NCI-H526 (cell line): ENCODE data around the gene PLK3.
A peak's percentile ranks its signal among the peaks of the same experiment; 100 is the strongest.
"Not testable (repeated sequence)": the region's sequence is repeated elsewhere in the genome, so short reads cannot be mapped to it uniquely, and the experiment has no call there.

Experiments
- DNase-seq, 2 experiments: peaks; one replicate each; lab custom pipeline; 2025; lab: John Stamatoyannopoulos, UW

Gene PLK3

DNA sequence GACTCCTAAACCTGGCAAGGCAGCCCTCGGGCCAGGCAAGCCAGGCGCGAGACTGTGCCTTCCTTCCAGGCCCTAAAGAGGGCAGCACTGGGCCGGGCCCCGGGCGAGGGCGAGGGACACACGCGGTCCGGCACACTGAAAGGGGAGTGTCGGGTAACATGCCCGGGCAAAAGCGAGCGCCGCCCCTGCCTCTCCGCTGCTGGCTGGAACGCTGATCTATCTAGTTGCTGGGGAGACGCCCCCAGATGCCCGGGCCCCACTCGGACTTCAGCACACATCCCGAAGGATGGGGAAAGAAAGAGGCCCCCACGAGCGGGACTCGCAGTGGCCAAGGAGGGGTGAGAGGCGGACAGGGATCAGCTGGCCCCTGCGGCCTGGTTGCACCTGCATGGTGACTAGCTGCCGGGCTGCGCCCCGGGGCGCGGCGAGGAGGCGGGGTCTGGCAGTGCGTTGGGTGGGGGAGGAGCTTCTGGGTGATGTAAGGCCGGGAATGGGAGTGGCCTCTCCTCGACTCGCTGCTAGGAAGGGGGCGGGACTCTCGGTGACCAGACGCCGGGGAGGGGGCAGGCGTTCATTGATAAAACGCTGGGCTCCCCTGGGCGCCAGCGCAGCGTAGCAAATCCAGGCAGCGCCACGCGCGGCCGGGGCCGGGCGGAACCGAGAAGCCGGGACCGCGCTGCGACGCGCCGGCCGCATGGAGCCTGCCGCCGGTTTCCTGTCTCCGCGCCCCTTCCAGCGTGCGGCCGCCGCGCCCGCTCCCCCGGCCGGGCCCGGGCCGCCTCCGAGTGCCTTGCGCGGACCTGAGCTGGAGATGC lies at the start of gene PLK3:
TSS of gene PLK3 (plus strand) at position 608 of the 815 bp plus-strand sequence. CDS start at position 695, 87 bp downstream.
- peak; percentile 99 to 100 for DNase-seq

DNA sequence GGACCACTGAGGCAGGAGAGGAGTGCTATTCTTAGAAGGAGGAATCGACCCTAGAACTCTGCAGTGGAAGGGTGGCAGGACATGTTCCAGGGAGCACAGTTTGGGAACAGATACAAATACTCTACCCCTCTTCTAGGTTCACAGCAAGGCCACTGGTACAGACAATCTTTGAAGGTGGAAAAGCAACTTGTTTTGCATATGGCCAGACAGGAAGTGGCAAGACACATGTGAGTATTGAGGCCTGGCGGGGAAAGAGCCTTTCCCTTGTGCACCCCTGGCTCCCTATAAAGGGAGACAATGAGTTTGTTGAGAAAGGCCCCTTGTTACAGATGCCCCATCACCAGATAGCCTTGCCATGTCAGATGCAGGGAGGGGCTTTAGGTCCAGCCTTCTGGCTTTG lies 42.8 kb upstream of the PLK3 start:
- no peak for DNase-seq

DNA sequence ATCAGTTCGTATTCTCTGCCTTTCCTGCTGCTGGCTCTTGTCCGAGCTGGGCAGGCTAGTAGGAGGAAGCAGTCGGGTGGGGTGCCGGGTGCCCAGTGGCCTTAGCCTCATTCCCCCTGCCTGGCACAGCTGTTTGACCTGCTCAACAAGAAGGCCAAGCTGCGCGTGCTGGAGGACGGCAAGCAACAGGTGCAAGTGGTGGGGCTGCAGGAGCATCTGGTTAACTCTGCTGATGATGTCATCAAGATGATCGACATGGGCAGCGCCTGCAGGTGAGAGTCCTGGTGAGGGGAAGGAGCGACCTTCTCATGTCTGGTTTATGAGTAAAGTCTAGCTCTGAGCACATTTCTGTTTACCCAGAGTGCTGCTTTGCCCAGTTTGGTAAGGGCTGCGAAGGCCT lies 41.1 kb upstream of the PLK3 start:
- DNase-seq: no peak

DNA sequence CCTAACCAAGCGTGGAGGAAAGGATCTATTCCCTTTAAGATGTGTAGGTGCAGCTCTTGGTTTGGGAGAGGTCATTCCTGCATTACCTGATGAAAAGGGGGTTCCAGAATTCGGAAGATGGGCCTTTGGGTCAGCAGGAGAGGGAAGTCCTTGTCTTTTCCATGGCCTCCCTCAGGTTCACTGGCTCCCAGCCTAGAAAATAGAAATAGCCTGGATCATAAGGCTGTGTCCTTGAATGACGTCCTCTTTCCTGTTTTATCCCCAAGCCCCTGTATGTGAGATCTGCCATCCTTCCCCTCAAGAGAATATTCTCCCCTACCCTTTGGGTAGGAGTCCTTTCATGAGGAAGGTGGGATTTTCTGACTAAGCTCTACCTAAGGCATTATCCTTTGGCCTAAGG lies 39.3 kb upstream of the PLK3 start:
- no peak for DNase-seq

DNA sequence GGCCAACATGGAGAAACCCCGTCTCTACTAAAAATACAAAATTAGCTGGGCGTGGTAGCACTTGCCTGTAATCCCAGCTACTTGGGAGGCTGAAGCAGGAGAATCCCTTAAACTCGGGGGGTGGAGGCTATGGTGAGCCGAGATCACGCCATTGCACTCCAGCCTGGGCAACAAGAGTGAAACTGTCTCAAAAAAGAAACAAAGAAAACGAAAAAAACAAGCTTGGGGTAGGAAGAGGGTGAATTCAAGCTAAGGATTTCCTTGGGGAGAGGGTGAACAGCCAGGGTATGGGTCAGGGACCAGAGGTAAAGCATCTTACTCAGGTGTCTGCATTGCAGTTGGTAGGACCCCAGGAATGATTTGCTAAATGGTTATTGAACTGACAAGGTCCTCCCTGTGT lies 33.8 kb upstream of the PLK3 start:
- DNase-seq: not testable (repeated sequence)

DNA sequence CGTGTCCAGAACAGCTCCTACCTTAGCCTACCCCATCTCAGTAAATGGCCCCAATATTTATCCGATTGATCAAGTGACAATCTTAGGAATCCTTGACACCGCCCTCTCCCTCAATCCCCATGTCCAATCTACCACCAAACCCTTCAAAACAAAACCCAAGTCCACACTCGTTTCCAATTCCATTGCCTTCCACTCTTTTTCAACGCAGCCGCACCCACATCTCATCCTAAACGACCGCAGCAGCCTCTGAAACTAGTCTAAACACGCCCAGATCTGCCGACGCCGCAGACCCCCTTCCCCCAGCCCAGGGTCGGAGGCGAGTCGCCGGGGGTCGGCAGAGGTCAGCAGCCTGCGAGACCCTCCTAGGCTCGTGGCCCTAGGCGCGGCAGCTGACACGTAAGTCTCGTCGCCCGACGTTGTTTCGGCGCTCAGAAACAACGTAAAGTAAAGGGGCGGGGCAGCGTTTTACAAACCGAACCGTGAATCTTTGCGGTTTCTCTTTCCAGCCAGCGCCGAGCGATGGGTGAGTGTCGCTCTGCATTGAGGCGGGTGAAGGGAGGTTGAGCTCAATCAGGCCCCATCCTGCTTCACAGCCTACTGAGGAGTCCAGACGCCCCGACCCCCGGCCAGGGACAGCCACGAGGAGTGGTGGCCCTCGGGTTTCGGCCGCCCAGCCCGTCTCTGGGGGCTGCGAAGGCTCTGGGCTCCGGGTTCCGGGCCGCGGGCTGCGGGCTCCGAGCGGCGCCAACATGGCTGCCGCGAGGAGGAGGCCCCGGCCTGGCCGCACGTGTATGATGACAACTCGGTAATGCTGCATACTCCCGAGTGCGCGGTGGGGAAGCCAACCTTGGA lies 24.9 kb upstream of the PLK3 start, which contains the start of gene RPS8:
TSS of gene RPS8 (plus strand) at position 463 of the 852 bp plus-strand sequence. CDS start at position 520, 57 bp downstream.
- peak; percentile 97 to 99 for DNase-seq

DNA sequence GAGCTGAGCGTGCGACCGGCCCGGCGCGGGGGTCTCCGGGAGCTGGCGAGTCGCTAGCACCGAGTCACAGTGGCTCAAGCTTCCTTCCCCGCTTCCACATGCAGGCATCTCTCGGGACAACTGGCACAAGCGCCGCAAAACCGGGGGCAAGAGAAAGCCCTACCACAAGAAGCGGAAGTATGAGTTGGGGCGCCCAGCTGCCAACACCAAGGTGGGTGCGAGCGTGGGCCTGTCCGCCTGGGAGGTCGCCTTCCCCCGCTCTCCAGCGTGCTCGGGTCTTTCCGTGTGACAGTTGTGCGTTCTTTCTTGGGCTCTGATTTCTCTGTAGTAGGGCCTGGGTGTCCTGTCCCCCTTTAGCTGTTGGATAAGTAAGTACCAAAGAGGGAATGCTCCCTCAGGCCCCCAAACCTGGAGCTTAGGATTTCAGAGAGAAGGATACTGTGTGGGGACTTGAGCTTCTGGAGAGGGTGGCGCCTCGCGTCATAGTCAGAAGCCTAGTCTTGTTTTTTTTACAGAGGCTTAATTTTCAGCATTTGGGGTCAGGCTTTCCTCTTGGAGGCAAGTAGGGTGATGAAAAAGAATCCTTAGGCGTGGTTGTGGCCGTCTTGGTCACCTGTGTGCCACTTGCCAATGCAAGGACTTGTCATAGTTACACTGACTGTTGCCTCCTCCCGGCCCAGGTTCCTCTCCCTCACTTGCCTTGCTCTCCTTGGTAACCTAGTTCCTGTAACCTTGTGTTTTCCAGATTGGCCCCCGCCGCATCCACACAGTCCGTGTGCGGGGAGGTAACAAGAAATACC lies 24.0 kb upstream of the PLK3 start:
- peak in 1 of 2 experiments; percentile 31 for DNase-seq

DNA sequence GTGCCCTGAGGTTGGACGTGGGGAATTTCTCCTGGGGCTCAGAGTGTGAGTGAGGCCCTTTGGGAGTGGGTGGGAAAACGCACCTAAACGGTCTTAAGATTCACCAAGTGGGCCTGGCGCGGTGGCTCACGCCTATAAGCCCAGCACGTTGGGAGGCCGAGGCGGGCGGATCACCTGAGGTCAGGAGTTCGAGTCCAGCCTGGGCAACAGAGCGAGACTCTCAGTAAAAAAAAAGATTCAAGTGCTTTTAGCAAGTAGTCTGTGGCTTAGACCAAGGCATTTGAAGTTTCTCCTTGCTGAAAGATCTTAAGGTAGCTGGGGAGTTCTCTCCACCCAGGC lies 23.5 kb upstream of the PLK3 start:
- DNase-seq: no peak

DNA sequence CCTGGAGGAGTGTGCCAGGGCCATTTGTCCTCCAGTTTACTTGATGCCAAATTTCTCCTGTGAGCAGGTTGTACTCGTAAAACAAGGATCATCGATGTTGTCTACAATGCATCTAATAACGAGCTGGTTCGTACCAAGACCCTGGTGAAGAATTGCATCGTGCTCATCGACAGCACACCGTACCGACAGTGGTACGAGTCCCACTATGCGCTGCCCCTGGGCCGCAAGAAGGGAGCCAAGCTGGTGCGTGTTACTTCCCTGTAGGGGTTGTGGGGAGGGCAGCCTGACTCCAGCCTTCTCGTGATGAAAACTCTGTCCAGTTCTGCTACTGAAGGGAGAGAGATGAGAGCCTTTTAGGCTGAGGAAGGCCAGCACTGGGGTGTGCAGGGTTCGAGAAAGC lies 22.6 kb upstream of the PLK3 start:
- DNase-seq: no peak

DNA sequence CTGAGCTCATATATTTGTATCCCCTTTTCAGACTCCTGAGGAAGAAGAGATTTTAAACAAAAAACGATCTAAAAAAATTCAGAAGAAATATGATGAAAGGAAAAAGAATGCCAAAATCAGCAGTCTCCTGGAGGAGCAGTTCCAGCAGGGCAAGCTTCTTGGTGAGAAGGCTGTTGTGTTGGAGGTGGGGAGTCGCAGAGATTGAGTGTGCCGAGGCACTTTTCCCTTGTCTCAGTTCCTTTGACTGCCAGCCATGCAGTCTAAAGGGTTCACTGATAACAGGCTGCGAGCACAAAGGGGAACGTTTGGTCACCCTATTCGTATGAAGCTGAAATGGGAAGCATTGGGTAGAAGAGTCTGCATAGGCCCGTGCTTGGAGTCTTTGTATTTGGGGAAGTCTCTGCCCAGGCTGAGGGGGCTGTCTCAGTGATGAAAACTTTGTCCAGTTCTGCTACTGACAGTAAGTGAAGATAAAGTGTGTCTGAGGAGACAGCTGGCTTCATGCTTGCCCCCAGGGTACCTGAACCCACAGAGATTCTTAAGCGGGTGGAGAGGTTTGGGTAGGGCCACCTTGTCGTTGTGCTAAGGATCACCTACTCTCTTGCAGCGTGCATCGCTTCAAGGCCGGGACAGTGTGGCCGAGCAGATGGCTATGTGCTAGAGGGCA lies 22.1 kb upstream of the PLK3 start:
- DNase-seq: no peak

DNA sequence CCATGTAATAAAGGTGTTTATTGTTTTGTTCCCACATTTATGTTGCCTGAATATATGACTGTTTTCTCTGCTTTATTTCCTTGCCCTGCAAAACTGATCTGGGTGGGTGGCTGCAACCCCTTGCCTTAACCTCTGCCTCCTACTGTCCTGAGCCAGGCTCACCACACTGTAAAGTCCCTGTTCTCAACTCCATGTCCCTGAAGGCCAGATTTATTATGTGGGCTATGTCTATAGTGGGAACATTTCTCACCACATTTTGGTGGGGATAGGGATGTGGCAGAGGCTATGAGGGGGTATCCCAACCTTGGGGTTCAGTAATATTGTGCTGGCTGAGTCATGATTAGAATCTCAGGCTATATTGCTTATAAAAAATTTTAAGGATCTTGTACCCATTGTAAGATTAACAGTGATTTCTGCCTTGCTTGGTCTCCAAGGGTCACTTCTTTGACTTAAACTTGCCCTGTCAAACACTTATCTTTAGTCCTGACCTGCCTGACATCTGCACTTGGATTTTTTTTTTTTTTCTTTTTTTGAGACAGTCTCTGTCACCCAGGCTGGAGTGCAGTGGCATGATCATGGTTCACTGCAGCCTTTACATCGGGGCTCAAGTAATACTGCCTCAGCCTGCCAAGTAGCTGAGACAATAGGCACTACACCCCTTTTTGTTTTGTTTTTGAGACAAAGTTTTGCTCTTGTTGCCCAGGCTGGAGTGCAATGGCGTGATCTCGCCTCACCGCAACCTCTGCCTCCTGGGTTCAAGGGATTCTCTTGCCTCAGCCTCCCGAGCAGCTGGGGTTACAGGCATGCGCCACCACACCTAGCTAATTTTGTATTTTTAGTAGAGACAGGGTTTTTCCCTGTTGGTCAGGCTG lies 21.2 kb upstream of the PLK3 start:
- no peak for DNase-seq

DNA sequence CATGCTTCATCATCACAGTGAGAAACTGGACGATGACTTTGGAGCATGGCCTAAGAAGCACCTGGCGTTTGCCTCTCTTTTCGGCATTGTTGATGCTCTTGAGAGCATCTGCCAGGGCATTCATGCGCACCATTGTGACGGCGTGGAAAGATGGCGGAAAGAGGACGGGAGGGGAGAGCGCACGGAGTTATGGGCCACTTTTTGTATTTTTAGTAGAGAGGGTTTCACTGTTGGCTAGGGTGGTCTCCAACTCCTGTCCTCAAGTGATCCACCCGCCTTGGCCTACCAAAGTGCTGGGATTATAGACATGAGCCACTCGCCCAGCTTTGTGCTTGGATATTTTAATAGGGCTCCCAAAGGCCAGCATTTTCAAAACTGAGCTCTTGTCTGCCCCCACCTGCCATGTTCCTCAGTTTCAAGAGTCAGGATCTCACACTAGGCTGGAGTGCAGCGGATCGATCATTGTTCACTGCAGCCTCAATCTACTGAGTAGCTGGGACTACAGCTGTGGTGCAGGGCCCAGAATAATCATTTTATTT lies 19.5 kb upstream of the PLK3 start:
- DNase-seq: no peak

DNA sequence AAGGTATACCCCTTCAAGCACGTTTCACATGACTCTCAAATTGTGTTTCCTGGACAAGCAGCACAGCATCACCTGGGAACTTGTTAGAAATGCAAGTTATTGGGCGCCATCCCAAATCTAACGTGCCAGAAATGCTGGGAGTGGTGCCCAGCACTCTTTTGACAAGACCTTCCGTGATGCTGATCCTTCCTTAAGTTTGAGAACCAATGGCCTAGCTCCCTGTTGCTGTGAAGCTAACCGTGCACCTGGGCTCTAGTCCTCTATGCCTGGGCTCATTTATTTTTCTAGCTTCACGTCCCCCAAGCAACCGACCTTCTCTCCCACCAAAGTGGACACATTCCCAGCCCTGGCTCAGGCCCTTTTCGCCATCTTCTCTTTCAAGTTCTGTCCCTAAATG lies 16.5 kb upstream of the PLK3 start:
- DNase-seq: no peak

DNA sequence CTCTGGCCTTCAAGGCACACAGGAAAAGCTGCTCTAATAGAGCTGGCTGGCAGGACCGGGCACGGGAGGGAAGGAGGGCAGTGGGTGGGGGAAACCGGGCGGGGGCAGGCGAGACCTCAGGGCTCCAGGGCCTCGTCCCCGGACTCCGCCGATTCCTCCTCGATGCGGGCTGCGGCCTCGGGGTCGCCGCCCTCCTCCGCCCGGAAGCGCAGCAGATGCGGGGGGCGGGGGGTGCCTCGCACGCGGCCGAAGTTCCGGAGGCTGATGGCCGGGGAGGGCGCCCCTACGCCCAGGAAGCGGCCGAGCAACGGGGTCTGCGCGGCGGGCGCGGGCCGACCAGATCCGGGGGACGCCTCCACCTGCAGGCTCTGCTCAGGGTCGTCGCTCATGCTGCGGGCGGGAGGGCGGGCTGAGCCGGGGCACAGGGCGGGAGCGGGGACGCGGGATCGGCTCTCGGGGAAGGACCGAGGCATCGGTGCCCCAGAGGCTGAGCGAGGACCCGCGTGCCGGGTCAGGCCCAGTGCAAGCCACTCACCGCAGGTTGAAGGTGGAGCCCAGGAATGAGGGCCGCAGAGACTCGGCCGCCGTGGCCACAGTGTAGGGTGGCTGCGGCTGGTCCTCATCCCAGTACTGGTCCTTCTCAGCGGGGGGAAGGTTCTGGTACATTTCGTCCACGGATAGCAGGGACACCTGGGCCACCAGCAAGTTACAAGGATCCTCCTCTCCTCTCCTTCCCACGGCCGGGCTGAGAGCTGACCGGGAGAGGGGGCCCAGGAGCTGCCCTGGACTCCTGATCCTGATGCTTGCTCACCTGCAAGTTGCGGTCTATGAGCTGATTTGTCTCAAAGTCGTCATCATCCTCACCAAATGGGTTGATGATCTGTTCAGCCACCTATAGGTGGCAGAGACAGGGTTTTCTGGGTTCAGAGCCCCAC lies 15.8 kb upstream of the PLK3 start:
- DNase-seq: peak in 1 of 2 experiments; percentile 67

DNA sequence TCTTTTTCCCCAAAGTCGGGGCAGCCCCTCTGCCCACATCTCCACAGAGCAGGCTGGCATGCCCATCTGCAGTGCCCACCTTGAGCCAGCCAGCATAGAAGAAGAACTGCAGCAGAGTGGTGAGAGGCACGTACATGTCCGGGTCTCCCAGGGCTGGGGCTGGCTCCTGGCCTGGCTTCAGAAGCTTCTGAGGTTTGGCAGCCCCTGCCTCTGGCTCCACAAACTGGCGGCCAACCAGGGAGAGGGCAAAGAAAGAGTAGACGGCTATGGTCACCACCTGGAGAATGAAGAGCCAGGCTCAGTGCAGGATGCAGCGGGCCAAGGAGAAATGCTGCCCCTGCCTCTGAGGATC lies 15.2 kb upstream of the PLK3 start:
- no peak for DNase-seq

DNA sequence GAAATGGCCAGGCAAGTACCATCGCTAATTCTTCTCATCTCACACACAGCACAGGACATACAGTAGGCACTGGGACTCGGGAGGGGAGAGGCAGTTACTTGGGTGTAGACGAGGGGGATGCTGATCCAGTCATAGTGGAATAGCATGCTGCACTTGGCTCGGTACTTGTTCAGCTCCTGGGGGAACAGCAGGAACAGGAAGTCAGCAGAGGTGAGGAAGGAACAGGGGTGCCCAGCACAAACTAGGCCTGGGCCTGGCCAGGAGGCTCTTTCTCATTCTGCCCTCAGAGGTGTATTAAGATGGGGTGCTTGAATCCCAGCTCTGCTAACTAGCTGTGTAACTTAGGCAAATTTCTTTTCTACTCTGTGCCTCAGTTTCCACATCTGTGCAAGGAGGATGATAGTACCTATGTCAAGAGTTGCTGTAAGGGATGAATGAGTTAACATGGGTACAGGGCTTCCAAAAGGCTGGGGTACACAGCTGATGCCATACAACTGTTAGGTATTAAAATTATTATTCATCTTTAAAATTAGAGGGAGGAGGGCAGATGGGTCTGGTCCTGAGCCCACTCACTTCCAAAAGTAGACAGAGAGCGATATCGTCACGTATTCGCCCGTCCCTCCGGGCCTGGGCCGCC lies 14.6 kb upstream of the PLK3 start:
- DNase-seq: no peak

DNA sequence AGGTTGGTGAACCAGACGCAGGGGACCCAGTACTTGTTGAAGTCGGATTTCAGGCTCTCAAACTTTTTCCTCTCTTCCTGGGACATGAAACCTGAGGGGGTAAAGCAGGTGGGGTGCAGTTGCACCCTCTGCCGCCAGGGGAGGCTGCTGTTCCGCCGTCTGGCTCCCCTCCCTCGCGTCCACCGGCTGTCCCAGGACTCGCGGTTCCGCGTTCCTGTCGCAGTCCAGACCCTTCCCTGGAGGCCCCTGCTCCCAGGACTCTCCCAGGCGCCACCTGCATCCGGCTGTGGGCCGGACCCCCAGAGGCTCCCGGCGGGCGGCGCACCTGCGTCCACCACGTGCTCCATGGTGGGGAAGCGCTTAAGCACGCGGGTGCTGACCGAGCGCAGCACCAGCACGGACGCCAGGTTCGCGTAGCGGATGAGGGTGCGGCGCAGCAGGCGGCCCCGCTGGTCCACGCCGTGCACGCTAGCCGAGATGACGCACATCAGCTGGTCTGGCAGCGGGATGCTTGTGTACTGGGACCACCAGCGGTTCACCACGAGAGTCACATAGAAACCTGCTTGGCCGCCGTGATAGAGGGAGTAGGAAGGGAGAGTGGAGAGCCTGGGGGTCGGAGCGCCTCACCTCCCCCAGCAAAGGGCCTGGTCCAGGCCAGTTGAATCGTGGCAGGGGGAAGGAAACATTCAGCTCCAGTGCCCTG lies 13.9 kb upstream of the PLK3 start:
- peak; percentile 60 to 88 for DNase-seq

DNA sequence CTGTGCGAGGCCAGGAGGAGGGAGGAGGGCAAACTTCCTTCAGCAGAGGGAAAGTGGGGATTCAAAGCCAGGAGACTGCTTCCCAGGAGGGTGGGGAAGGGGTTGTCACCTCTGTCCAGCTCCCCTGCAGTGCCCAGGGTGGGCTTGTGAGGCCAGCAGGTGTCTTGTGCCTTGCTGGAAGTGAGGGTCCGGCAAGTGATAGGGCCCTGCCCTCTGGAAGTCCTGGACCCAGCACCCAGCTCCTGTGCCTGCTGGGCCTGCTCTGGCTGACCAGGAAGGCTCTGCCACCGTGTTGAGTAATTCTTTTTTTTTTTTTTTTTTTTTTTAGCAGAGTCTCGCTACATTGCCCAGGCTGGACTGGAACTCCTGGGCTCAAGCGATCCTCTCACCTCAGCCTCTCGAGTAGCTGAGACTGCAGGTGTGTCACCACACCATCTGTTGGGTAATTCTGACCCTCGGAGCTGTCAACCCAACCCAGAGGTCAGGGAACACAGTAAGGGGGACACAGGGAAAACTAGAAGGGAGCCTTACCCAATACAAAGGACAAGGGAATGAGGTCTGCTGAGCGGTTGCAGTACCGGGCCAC lies 13.2 kb upstream of the PLK3 start:
- DNase-seq: no peak
